Left ventricle myocardium inferior (tissue), 1 donor: ENCODE data around the gene TAGAP. TPM values are rescaled to one million over a fixed set of nuclear protein-coding genes. Genes with fewer than 3 reads are reported as not detected.
"Not testable (repeated sequence)": the region's sequence is repeated elsewhere in the genome, so short reads cannot be mapped to it uniquely, and the experiment has no call there.

Experiments used
- DNase-seq: peaks from one replicate; pipeline ENCODE4 v3.0.0-alpha.2; 2020
- H3K27ac ChIP-seq: fragments of 200-600 bp; replicated peaks from 2 replicates; pipeline ENCODE4 v1.8.0; 2021
- H3K27me3 ChIP-seq: fragments of 200-600 bp; 2 replicates; pipeline ENCODE4 v1.8.0; 2021; ENCODE audit warnings: low read depth
- H3K36me3 ChIP-seq: fragments of 200-600 bp; 2 replicates; pipeline ENCODE4 v1.8.0; 2021
- H3K4me1 ChIP-seq: fragments of 200-600 bp; 2 replicates; pipeline ENCODE4 v1.8.0; 2021
- H3K4me3 ChIP-seq: fragments of 200-600 bp; 2 replicates; pipeline ENCODE4 v1.8.0; 2021; ENCODE audit warnings: mild to moderate bottlenecking, moderate library complexity
- H3K9me3 ChIP-seq: fragments of 200-600 bp; replicated peaks from 2 replicates; pipeline ENCODE4 v1.8.0; 2021
- intact Hi-C: fragments of 100-400 bp; cut with micrococcal nuclease; formaldehyde crosslinking; loops from one replicate; pipeline ENCODE4 v1.11.0; 2022
- total RNA-seq: library from RNA; stranded (reverse); fragmentation: NEBNext Ultra II Directional; extraction: Animal tissue kit (Norgen Biotek cat#: 25700); gene quantifications from one replicate; pipeline ENCODE4 v1.2.1, GENCODE V29; 2021
- TF ChIP-seq, protein P1 (sequence below): fragments of 200-600 bp; IDR thresholded peaks from 2 replicates; pipeline ENCODE4 v1.8.0; 2021; ENCODE audit warnings: antibody characterized with exemption, mild to moderate bottlenecking, borderline replicate concordance
- donor health status: DM: no; HTN: yes; CAD: no; lungs with severe emphysema.

The TAGAP gene
- total RNA-seq, 1 donor from 2014 or later, result 1.2 TPM

DNA sequence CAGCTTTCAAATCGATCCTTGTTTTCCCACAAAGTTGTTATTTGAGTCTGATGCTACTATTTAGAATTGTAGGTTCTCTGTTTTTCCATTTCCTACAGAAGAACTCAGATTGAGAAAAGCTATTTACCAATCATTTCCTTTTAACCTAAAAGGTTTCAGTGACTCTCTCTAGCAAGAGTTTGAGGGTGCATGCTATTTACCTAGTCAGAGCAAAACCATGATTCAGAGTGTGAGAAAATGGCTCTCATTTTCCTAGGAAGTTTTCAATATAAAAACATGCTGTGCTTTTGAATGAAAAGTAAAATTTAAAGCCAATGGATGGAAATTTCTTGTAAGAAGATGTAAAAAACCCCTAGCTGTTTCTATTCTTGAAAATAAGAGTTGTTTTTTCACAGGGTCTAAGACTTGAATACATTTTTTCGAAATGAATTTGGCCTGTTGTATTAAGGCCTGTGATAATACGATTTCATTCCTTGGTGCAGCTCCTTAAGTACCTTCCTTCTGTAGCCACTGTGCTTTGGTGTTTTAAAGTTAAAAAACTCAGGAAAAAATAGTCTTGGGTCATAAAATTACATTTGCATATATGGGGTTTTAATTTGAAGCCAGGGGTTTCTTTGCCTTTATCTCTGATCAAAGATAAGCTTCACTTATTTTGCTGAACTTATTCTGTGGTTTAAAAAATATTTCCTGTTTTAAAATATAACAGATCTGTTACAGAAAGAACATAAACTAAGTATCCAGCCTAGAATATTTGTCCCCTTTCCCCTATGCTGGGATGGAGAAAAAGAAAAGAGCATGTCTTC, 26.8 kb downstream of the TAGAP start:
- Histone ChIP-seq H3K36me3 (no peaks in the 10 kb centered on the region), H3K9me3 (peaks cover 8% of the 10 kb centered on the region), H3K27me3 (no peaks in the 10 kb centered on the region), H3K4me1 (no peaks in the 10 kb centered on the region), H3K4me3 (no peak overlapping the region), H3K27ac (no peak overlapping the region)
- TF ChIP-seq, protein P1, sequence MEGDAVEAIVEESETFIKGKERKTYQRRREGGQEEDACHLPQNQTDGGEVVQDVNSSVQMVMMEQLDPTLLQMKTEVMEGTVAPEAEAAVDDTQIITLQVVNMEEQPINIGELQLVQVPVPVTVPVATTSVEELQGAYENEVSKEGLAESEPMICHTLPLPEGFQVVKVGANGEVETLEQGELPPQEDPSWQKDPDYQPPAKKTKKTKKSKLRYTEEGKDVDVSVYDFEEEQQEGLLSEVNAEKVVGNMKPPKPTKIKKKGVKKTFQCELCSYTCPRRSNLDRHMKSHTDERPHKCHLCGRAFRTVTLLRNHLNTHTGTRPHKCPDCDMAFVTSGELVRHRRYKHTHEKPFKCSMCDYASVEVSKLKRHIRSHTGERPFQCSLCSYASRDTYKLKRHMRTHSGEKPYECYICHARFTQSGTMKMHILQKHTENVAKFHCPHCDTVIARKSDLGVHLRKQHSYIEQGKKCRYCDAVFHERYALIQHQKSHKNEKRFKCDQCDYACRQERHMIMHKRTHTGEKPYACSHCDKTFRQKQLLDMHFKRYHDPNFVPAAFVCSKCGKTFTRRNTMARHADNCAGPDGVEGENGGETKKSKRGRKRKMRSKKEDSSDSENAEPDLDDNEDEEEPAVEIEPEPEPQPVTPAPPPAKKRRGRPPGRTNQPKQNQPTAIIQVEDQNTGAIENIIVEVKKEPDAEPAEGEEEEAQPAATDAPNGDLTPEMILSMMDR, result no peak
- no peak for DNase-seq
- intact Hi-C loops, result no loop called here

DNA sequence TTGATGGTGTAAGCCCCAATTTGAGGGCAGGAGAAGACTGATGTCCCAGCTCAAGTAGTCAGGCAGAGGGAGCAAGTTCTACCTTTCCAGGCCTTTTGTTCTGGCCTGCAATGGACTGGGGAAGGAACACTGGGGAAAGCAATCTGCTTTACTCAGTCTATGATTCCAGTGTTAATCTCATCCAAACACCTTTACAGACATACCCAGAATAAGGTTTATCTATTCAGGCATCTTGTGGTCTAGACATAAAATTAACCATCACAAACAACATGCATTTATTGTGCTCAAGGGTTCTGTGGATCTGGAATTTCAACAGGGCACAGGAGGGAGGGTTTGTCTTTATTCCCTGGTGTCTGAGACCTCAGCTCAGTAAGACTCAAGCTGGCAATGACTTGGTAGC, 30.4 kb downstream of the TAGAP start:
- TF ChIP-seq, protein P1, result no peak
- Histone ChIP-seq H3K4me1 (no peaks in the 10 kb centered on the region), H3K9me3 (peaks cover 8% of the 10 kb centered on the region), H3K4me3 (no peak overlapping the region), H3K27ac (no peak overlapping the region), H3K36me3 (no peaks in the 10 kb centered on the region), H3K27me3 (no peaks in the 10 kb centered on the region)
- intact Hi-C loops, result no loop called here
- no peak for DNase-seq

DNA sequence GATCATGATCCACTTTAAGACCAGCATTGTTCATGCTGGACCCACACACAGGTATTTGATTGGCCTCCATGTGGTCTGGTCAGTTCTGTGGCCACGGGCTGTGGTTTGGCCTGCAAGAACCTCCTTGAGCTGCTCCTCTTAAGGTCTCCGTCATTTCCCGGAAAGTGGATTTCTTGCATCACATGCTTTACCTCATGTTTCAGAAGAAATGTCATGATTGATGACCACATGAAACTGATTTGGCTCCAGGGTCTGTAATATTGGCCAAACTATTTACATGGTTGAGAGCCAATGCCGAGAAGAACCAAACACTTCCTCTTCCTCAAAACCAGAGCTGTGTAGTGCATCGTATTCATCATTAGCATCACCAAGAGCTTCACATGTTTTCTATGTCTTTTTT, 31.6 kb downstream of the TAGAP start:
- H3K36me3 ChIP-seq, result no peaks in the 10 kb centered on the region
- TF ChIP-seq, protein P1, result no peak
- no peak overlapping the region for H3K4me3 ChIP-seq

DNA sequence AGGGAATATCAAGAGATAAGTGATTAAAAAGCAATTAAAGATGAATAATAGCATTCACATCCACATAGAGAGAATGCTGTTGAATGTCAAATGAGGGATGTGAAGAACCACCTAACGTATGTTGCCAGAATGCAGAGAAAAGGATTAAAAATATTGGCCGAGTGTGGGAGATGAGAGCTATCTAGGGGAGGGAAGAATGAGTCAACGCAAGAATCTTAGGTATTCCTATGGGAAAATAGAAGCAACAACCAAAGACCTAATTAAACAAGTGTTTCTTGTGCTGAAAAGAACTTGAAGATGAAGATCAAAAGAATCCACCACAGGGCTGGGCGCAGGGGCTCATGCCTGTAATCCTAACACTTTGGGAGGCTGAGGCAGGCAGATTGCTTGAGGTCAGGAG, 32.6 kb downstream of the TAGAP start:
- TF ChIP-seq, protein P1, result no peak
- H3K4me3 ChIP-seq, result no peak overlapping the region
- DNase-seq, result no peak
- H3K9me3 ChIP-seq, result peaks cover 8% of the 10 kb centered on the region
- no peaks in the 10 kb centered on the region for H3K27me3 ChIP-seq
- intact Hi-C loops, result no loop called here
- H3K36me3 ChIP-seq, result no peaks in the 10 kb centered on the region
- no peaks in the 10 kb centered on the region for H3K4me1 ChIP-seq
- no peak overlapping the region for H3K27ac ChIP-seq

More for the DNA sequence above, 31.6 kb downstream of the TAGAP start:
- Histone ChIP-seq H3K27me3 (no peaks in the 10 kb centered on the region), H3K4me1 (no peaks in the 10 kb centered on the region), H3K27ac (no peak overlapping the region), H3K9me3 (peaks cover 8% of the 10 kb centered on the region)
- DNase-seq, result no peak
- intact Hi-C loops, result no loop called here

DNA sequence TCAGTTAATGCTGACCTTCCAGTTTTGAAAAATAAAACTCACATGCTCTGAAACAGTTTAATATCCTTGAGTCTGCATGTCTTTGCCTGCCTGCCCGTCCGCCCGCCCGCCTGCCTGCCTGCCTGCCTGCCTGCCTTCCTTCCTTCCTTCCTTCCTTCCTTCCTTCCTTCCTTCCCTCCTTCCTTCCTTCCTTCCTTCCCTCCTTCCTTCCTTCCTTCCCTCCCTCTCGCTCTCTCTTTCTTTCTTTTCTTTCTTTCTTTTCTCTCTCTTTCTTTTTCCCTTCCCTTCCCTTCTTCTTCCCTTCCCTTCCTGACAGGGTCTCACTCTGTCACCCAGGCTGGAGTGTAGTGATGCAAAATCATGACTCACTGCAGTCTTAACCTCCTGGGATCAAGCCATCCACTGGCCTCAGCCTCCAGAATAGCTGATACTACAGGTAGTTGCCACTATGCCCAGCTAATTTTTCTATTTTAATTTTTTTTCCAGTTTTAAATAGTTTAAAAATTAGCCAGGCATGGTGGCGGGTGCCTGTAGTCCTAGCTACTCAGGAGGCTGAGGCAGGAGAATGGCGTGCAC, 34.7 kb downstream of the TAGAP start:
- H3K9me3 ChIP-seq, H3K36me3 ChIP-seq, DNase-seq, intact Hi-C loops, H3K27me3 ChIP-seq, H3K27ac ChIP-seq, H3K4me3 ChIP-seq, H3K4me1 ChIP-seq: not testable (repeated sequence)
